OCI-LY7 (cell line): ENCODE results near the gene KRT86. TPM values are rescaled to one million over a fixed set of nuclear protein-coding genes. Genes with fewer than 3 reads are reported as not detected.

Source experiments
- BruUV-seq: library from RNA; stranded (reverse); fragments of 400-500 nt; replicated peaks from 2 replicates; lab custom pipeline; 2021; lab: Mats Ljungman, UMichigan
- CTCF ChIA-PET: fragments of 300-600 bp; sonication (Branson Sonifier 250); formaldehyde crosslinking; loops from one replicate; lab custom pipeline; 2022; ENCODE audit warnings: antibody characterized with exemption; ENCODE audit not compliant: unreplicated experiment; lab: Charles Lee
- POLR2A ChIA-PET: fragments of 300-600 bp; sonication (Branson Sonifier 250); formaldehyde crosslinking; loops from one replicate; lab custom pipeline; 2022; ENCODE audit warnings: antibody characterized with exemption; lab: Charles Lee
- DNase-seq: peaks from one replicate; pipeline ENCODE4 v3.0.0-alpha.2; 2015; ENCODE audit warnings: low spot score
- H2AFZ ChIP-seq: fragments of 200-600 bp; sonication (generic), shearing (Covaris generic); 2 replicates; pipeline ENCODE4 v1.6.1; 2014; ENCODE audit warnings: mild to moderate bottlenecking, antibody characterized with exemption, low read length, moderate library complexity
- H3K27ac ChIP-seq: fragments of 200-600 bp; sonication (generic); 2 replicates; pipeline ENCODE4 v1.5.1; 2014; ENCODE audit warnings: mixed run types, low read depth, mild to moderate bottlenecking, moderate library complexity, low read length, inconsistent platforms; ENCODE audit not compliant: poor library complexity, severe bottlenecking
- H3K36me3 ChIP-seq: fragments of 200-600 bp; sonication (generic); 2 replicates; pipeline ENCODE4 v1.6.1; 2014; ENCODE audit warnings: mild to moderate bottlenecking, antibody characterized with exemption, low read length, moderate library complexity, mixed read lengths; ENCODE audit not compliant: insufficient read depth
- H3K4me1 ChIP-seq: fragments of 200-600 bp; sonication (generic); 2 replicates; pipeline ENCODE4 v1.5.1; 2014; ENCODE audit warnings: mild to moderate bottlenecking, low read length; ENCODE audit not compliant: insufficient read depth, poor library complexity, severe bottlenecking
- H3K4me2 ChIP-seq: fragments of 200-600 bp; sonication (generic); 2 replicates; pipeline ENCODE4 v1.6.1; 2014; ENCODE audit warnings: mild to moderate bottlenecking, low read length
- H3K4me3 ChIP-seq: fragments of 200-600 bp; sonication (generic); 2 replicates; pipeline ENCODE4 v1.5.1; 2014; ENCODE audit warnings: mild to moderate bottlenecking, low read depth, low read length; ENCODE audit not compliant: poor library complexity, severe bottlenecking
- H3K79me2 ChIP-seq: fragments of 200-600 bp; sonication (generic); 2 replicates; pipeline ENCODE4 v1.6.1; 2016; ENCODE audit warnings: low read depth, mild to moderate bottlenecking, low read length, moderate library complexity, mixed read lengths; ENCODE audit not compliant: insufficient read depth
- H3K9me2 ChIP-seq: fragments of 200-600 bp; sonication (generic); 2 replicates; pipeline ENCODE4 v1.6.1; 2016; ENCODE audit warnings: mild to moderate bottlenecking, low read length, mixed read lengths; ENCODE audit not compliant: insufficient read depth
- H3K9me3 ChIP-seq: fragments of 200-600 bp; sonication (generic); 2 replicates; pipeline ENCODE4 v1.6.1; 2014; ENCODE audit warnings: mild to moderate bottlenecking, mixed run types, low read length, mixed read lengths
- H4K20me1 ChIP-seq: fragments of 200-600 bp; sonication (generic); 2 replicates; pipeline ENCODE4 v1.6.1; 2014; ENCODE audit warnings: mild to moderate bottlenecking, antibody characterized with exemption, low read length, moderate library complexity, mixed read lengths; ENCODE audit not compliant: insufficient read depth
- CTCF ChIP-seq: fragments of 200-600 bp; sonication (generic); conservative IDR thresholded peaks from 2 replicates; pipeline ENCODE4 v1.5.1; 2014; ENCODE audit warnings: mild to moderate bottlenecking, antibody characterized with exemption, low read length, moderate library complexity, mixed read lengths
- EZH2phosphoT487 ChIP-seq: fragments of 200-600 bp; sonication (generic); IDR thresholded peaks from 2 replicates; pipeline ENCODE4 v1.6.1; 2018; ENCODE audit warnings: low read depth, borderline replicate concordance, mild to moderate bottlenecking, mixed run types, antibody characterized with exemption, low read length, moderate library complexity, mixed read lengths
- intact Hi-C: fragments of 100-400 bp; cut with micrococcal nuclease; formaldehyde crosslinking; loops from one replicate; pipeline ENCODE4 v1.10.0; 2022; ENCODE audit not compliant: unreplicated experiment
- total RNA-seq, 2 experiments: library from RNA; depleted of rRNA in 1 of 2; stranded (reverse); fragments of >200 nt in 1 of 2; shearing (Covaris generic) in 1 of 2; gene quantifications; 2 replicates each; pipeline ENCODE4 v1.2.3, GENCODE V29; 2014 to 2022

KRT86 gene
- total RNA-seq, 2 experiments from 2014 or later: not detected

GRCh38 chr12:52313461-52313860, 39.0 kb downstream of the KRT86 start:
- H3K9me2 ChIP-seq: no peaks in the 10 kb centered on the region
- no peaks in the 10 kb centered on the region for H3K4me1 ChIP-seq
- no peak overlapping the region for H3K4me3 ChIP-seq
- no peak for DNase-seq
- no peaks in the 10 kb centered on the region; the same call in 1 of the 2 replicates for H4K20me1 ChIP-seq
- H3K4me2 ChIP-seq: no peak overlapping the region
- H3K79me2 ChIP-seq: no peaks in the 10 kb centered on the region
- no peaks in the 10 kb centered on the region for H3K36me3 ChIP-seq
- CTCF ChIA-PET: interaction anchor here (0.9 kb wide), 1 partner anchor 16 kb away, joined by 3 read pairs; no protein-coding TSS in a partner anchor
- no peak overlapping the region for H3K27ac ChIP-seq
- H2AFZ ChIP-seq: no peak overlapping the region
- POLR2A ChIA-PET: no interaction called here
- BruUV-seq: no TSS peak
- no peak for TF ChIP-seq CTCF
- no peak for TF ChIP-seq EZH2phosphoT487
- intact Hi-C loops: no loop called here
- no peaks in the 10 kb centered on the region for H3K9me3 ChIP-seq

GRCh38 chr12:52313926-52314325, 39.5 kb downstream of the KRT86 start:
- no peak overlapping the region for H3K27ac ChIP-seq
- H3K9me3 ChIP-seq: no peaks in the 10 kb centered on the region
- no peak overlapping the region for H3K4me3 ChIP-seq
- H3K4me1 ChIP-seq: no peaks in the 10 kb centered on the region
- intact Hi-C loops: no loop called here
- H2AFZ ChIP-seq: no peak overlapping the region
- no peaks in the 10 kb centered on the region for H3K79me2 ChIP-seq
- no peak for TF ChIP-seq CTCF
- TF ChIP-seq EZH2phosphoT487: no peak
- no peak overlapping the region for H3K4me2 ChIP-seq
- DNase-seq: no peak
- H3K9me2 ChIP-seq: no peaks in the 10 kb centered on the region
- no TSS peak for BruUV-seq
- H4K20me1 ChIP-seq: no peaks in the 10 kb centered on the region; the same call in 1 of the 2 replicates
- ChIA-PET POLR2A (no interaction called here), CTCF (no interaction called here)
- no peaks in the 10 kb centered on the region for H3K36me3 ChIP-seq

- no peaks in the 10 kb centered on the region; the same call in 1 of the 2 replicates for H4K20me1 ChIP-seq
- DNase-seq: no peak
- H3K4me1 ChIP-seq: no peaks in the 10 kb centered on the region
- no peaks in the 10 kb centered on the region for H3K36me3 ChIP-seq
- H3K4me3 ChIP-seq: no peak overlapping the region
- no peak overlapping the region for H3K4me2 ChIP-seq
- CTCF ChIA-PET: no interaction called here
- no peaks in the 10 kb centered on the region for H3K9me3 ChIP-seq
- no TSS peak for BruUV-seq
- no peak overlapping the region for H2AFZ ChIP-seq
- no peaks in the 10 kb centered on the region for H3K79me2 ChIP-seq
- no peak overlapping the region for H3K27ac ChIP-seq
- intact Hi-C loops: no loop called here
- no peak for TF ChIP-seq CTCF
- no peak for TF ChIP-seq EZH2phosphoT487
- no peaks in the 10 kb centered on the region for H3K9me2 ChIP-seq
- POLR2A ChIA-PET: no interaction called here
Observed at GRCh38 chr12:52314511-52314910, 40.1 kb downstream of the KRT86 start.
